ENCODE results near the gene NRTN. TPM values are rescaled to one million over a fixed set of nuclear protein-coding genes. Genes with fewer than 3 reads are reported as not detected.

Gene NRTN
- total RNA-seq, 2 experiments from 2014 or later: 0.49 to 3.2 TPM

GRCh38 chr19:5785423-5785822, 19.4 kb upstream of the NRTN start:
- POLR2A ChIA-PET: interaction anchor here (0.6 kb wide), 1 partner anchor 12 kb away, joined by 3 read pairs; no protein-coding TSS in a partner anchor
- CTCF ChIA-PET (ENCODE audit: unreplicated experiment): no interaction called here

GRCh38 chr19:5786593-5787408, 18.1 kb upstream of the NRTN start:
- Histone ChIP-seq H3K9me3 (ENCODE audit: low read length) (no peaks in the 10 kb centered on the region), H3K4me1 (ENCODE audit: insufficient read depth, low read length, poor library complexity, severe bottlenecking) (peaks cover 9% of the 10 kb centered on the region), H2AFZ (ENCODE audit: low read length) (no peak overlapping the region), H3K27ac (ENCODE audit: low read depth, low read length, poor library complexity, severe bottlenecking) (no peak overlapping the region), H3K4me3 (ENCODE audit: low read depth, low read length, poor library complexity, severe bottlenecking) (no peak overlapping the region), H3K9me2 (ENCODE audit: insufficient read depth, low read length) (no peaks in the 10 kb centered on the region), H3K36me3 (ENCODE audit: insufficient read depth, low read length) (peaks cover 85% of the 10 kb centered on the region), H3K4me2 (ENCODE audit: low read length) (no peak overlapping the region), H4K20me1 (ENCODE audit: insufficient read depth, low read length) (no peaks in the 10 kb centered on the region), H3K79me2 (ENCODE audit: insufficient read depth, low read depth, low read length) (peaks cover 7% of the 10 kb centered on the region; the same call in 1 of the 2 replicates)
- TF ChIP-seq CTCF (conservative IDR thresholded peaks at IDR 0.05; ENCODE audit: low read length) (no peak), EZH2phosphoT487 (IDR thresholded peaks at IDR 0.05; ENCODE audit: borderline replicate concordance, low read depth, low read length) (no peak)
- ChIA-PET CTCF (ENCODE audit: unreplicated experiment) (no interaction called here), POLR2A (no interaction called here)
- no TSS peak for BruUV-seq (replicated peaks)
- DNase-seq (ENCODE audit: low spot score): no peak
- intact Hi-C loops (cut with micrococcal nuclease; ENCODE audit: unreplicated experiment): no loop called here

More at GRCh38 chr19:5785423-5785822, 19.4 kb upstream of the NRTN start:
- Histone ChIP-seq H2AFZ (ENCODE audit: low read length) (no peak overlapping the region), H3K27ac (ENCODE audit: low read depth, low read length, poor library complexity, severe bottlenecking) (no peak overlapping the region), H3K4me1 (ENCODE audit: insufficient read depth, low read length, poor library complexity, severe bottlenecking) (peaks cover 5% of the 10 kb centered on the region), H3K4me3 (ENCODE audit: low read depth, low read length, poor library complexity, severe bottlenecking) (no peak overlapping the region), H3K9me3 (ENCODE audit: low read length) (no peaks in the 10 kb centered on the region), H3K36me3 (ENCODE audit: insufficient read depth, low read length) (peaks cover 85% of the 10 kb centered on the region), H3K79me2 (ENCODE audit: insufficient read depth, low read depth, low read length) (peaks cover 7% of the 10 kb centered on the region; the same call in 1 of the 2 replicates), H3K4me2 (ENCODE audit: low read length) (no peak overlapping the region), H3K9me2 (ENCODE audit: insufficient read depth, low read length) (no peaks in the 10 kb centered on the region), H4K20me1 (ENCODE audit: insufficient read depth, low read length) (no peaks in the 10 kb centered on the region)
- TF ChIP-seq CTCF (conservative IDR thresholded peaks at IDR 0.05; ENCODE audit: low read length) (no peak), EZH2phosphoT487 (IDR thresholded peaks at IDR 0.05; ENCODE audit: borderline replicate concordance, low read depth, low read length) (no peak)
- intact Hi-C loops (cut with micrococcal nuclease; ENCODE audit: unreplicated experiment): no loop called here
- DNase-seq (ENCODE audit: low spot score): no peak
- BruUV-seq (replicated peaks): no TSS peak
